ENCODE results near the gene CLIP3.

DNA sequence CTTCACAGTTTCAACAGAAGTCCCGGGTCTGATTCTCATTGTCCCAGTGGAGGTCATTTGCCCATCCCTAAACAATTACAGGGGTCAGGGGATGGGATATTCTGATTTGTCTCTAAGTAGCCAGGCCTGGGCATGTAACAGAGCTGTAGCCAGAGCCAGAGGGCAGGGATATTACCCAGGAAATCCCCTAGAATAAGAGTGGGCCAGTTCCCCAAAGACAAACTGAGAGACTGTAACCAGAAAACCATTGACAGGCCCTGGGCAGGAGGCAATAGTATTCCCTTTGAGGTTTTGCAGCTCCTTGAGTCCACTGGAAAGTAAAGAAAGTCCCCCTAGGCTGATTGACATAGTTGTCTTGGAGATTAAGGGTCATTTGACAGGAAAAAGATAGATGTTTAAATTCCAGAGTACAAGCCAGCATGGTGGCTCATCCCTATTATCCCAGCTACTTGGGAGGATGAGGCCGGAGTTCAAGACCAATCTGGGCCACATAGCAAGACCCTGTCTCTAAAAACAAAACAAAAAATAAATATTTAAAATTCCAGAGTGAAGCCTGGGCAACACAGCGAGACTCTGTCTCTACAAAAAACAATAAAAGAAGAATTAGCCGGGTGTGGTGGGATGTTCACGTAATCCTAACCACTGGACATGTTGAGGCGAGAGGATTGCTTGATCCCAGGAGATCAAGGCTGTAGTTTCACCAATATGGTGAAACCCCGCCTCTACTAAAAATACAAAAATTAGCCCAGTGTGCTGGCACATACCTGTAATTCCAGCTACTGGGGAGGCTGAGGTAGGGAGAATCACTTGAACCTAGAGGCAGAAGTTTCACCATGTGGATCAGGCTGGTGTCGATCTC is 39.5 kb downstream of the CLIP3 start:
- TF ChIP-seq, protein P1, sequence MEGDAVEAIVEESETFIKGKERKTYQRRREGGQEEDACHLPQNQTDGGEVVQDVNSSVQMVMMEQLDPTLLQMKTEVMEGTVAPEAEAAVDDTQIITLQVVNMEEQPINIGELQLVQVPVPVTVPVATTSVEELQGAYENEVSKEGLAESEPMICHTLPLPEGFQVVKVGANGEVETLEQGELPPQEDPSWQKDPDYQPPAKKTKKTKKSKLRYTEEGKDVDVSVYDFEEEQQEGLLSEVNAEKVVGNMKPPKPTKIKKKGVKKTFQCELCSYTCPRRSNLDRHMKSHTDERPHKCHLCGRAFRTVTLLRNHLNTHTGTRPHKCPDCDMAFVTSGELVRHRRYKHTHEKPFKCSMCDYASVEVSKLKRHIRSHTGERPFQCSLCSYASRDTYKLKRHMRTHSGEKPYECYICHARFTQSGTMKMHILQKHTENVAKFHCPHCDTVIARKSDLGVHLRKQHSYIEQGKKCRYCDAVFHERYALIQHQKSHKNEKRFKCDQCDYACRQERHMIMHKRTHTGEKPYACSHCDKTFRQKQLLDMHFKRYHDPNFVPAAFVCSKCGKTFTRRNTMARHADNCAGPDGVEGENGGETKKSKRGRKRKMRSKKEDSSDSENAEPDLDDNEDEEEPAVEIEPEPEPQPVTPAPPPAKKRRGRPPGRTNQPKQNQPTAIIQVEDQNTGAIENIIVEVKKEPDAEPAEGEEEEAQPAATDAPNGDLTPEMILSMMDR (IDR thresholded peaks at IDR 0.05; ENCODE audit: insufficient read depth, low read length), result no peak
- TF ChIP-seq GABPA (IDR thresholded peaks at IDR 0.05; ENCODE audit: low read depth), result no peak
